Common myeloid progenitor, CD34-positive (primary cell): ENCODE results near the gene GRIK4.
"Not testable (repeated sequence)": the region's sequence is repeated elsewhere in the genome, so short reads cannot be mapped to it uniquely, and the experiment has no call there.

Experiments
- CTCF ChIA-PET: fragments of 350-600 bp; sonication (Branson Sonifier 250); formaldehyde crosslinking; loops from one replicate; lab custom pipeline; 2021; ENCODE audit warnings: antibody characterized with exemption; lab: Charles Lee
- POLR2A ChIA-PET: fragments of 350-600 bp; sonication (Branson Sonifier 250); formaldehyde crosslinking; loops from one replicate; lab custom pipeline; 2021; ENCODE audit warnings: antibody characterized with exemption; lab: Charles Lee
- DNase-seq, 3 donors: peaks; one replicate each; pipeline versions ENCODE4 v3.0.0 to v3.0.0-alpha.2; 2013
- H3K27ac ChIP-seq, 2 experiments: 1 replicate in 1 of 2; 2 replicates in 1 of 2; pipeline ENCODE4 v1.7.0; 2013; ENCODE audit warnings: inconsistent platforms in 2 of 2, low read length in 2 of 2, mild to moderate bottlenecking in 2 of 2, low read depth in 1 of 2, moderate library complexity in 1 of 2; ENCODE audit not compliant: severe bottlenecking in 2 of 2, insufficient read depth in 1 of 2, poor library complexity in 1 of 2
- H3K27me3 ChIP-seq, 5 experiments: replicated peaks in 2 of 5; 1 replicate in 3 of 5; 2 replicates in 2 of 5; pipeline versions ENCODE4 v1.6.1 to v1.7.0; 2013; ENCODE audit warnings: low read length in 4 of 5, mild to moderate bottlenecking in 2 of 5, moderate library complexity in 2 of 5, inconsistent platforms in 1 of 5; ENCODE audit not compliant: insufficient read depth in 5 of 5, control insufficient read depth in 4 of 5
- H3K36me3 ChIP-seq, 4 experiments: 1 replicate in 2 of 4; 2 replicates in 2 of 4; pipeline versions ENCODE4 v1.6.1 to v1.7.0; 2013; ENCODE audit warnings: low read length in 3 of 4, control low read depth in 1 of 4, mild to moderate bottlenecking in 1 of 4; ENCODE audit not compliant: control insufficient read depth in 4 of 4, insufficient read depth in 4 of 4
- H3K4me1 ChIP-seq, 4 experiments: 1 replicate in 3 of 4; 2 replicates in 1 of 4; pipeline versions ENCODE4 v1.6.1 to v1.7.1; 2013; ENCODE audit warnings: low read length in 3 of 4, mild to moderate bottlenecking in 3 of 4, control low read depth in 1 of 4, inconsistent platforms in 1 of 4, moderate library complexity in 1 of 4; ENCODE audit not compliant: control insufficient read depth in 4 of 4, insufficient read depth in 4 of 4; ENCODE audit errors: control extremely low read depth in 1 of 4
- H3K4me3 ChIP-seq, 7 experiments: 1 replicate in 4 of 7; 2 replicates in 3 of 7; pipeline versions ENCODE4 v1.5.1 to v1.7.0; 2013; ENCODE audit warnings: mild to moderate bottlenecking in 7 of 7, low read length in 6 of 7, moderate library complexity in 6 of 7, inconsistent platforms in 2 of 7, low read depth in 2 of 7, control low read depth in 1 of 7; ENCODE audit not compliant: insufficient read depth in 4 of 7, control insufficient read depth in 1 of 7; ENCODE audit errors: extremely low read depth in 1 of 7
- H3K9me3 ChIP-seq, 5 experiments: 1 replicate in 4 of 5; 2 replicates in 1 of 5; pipeline versions ENCODE4 v1.6.1 to v1.7.1; 2013; ENCODE audit warnings: low read length in 4 of 5, mild to moderate bottlenecking in 2 of 5, inconsistent platforms in 1 of 5, low read depth in 1 of 5, moderate library complexity in 1 of 5; ENCODE audit not compliant: control insufficient read depth in 4 of 5, insufficient read depth in 2 of 5; ENCODE audit errors: control extremely low read depth in 1 of 5
- WGBS: methylation state at CpG from one replicate; pipeline ENCODE4 v1.1.5; 2013; ENCODE audit not compliant: insufficient coverage; 5-methylcytosine and 5-hydroxymethylcytosine counted together

Gene GRIK4

GRCh38 chr11:120786206-120786735 lies 274.7 kb downstream of the GRIK4 start:
- H3K36me3 ChIP-seq: no peaks in the 10 kb centered on the region
- no peaks in the 10 kb centered on the region for H3K4me1 ChIP-seq
- H3K4me3 ChIP-seq: no peak overlapping the region
- ChIA-PET CTCF (no interaction called here), POLR2A (interaction anchor here (0.6 kb wide), 1 partner anchor 1404 kb away, joined by 3 read pairs; no protein-coding TSS in a partner anchor)
- no peak for DNase-seq
- H3K27me3 ChIP-seq: peaks cover 0 to 63% (median 4%) of the 10 kb centered on the region in 5 experiments
- 96% methylated on average over 4 of the region's 4 CpGs for WGBS
- no peak overlapping the region for H3K27ac ChIP-seq
- H3K9me3 ChIP-seq: peaks cover 0 to 2% (median 0%) of the 10 kb centered on the region in 5 experiments

GRCh38 chr11:120787224-120787623 lies 275.7 kb downstream of the GRIK4 start:
- H3K4me3 ChIP-seq, H3K27ac ChIP-seq, CTCF ChIA-PET, DNase-seq, H3K4me1 ChIP-seq, POLR2A ChIA-PET, H3K9me3 ChIP-seq, H3K36me3 ChIP-seq: not testable (repeated sequence)
- 100% methylated on average over 5 of the region's 9 CpGs for WGBS
- H3K27me3 ChIP-seq: peaks cover 0 to 68% (median 4%) of the 10 kb centered on the region in 5 experiments

DNA sequence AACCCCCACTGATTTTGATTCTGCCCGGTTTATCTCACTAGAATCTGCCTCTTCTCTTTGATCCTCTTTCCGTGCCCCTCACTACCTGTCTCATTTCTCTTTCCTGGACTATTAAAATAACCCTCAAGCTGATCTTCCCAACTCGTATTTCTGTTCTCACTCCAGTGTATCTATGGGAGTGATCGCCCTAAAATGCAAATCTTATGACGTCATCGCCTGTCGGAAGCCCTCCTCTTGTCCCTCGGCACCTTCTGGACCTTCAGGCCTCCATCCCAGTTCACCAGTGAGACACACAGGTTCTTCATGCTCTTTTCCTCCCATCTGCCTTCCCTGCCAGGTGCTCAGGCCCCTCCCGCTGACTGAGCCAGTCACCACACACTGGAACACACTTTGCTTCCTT lies 277.8 kb downstream of the GRIK4 start:
- H3K4me1 ChIP-seq: no peaks in the 10 kb centered on the region
- no peak overlapping the region for H3K27ac ChIP-seq
- peaks cover 0 to 73% (median 9%) of the 10 kb centered on the region in 5 experiments for H3K27me3 ChIP-seq
- H3K4me3 ChIP-seq: no peak overlapping the region
- POLR2A ChIA-PET: no interaction called here
- no peak for DNase-seq
- 81% methylated on average over 9 of the region's 9 CpGs for WGBS
- CTCF ChIA-PET: no interaction called here
- peaks cover 0 to 8% (median 2%) of the 10 kb centered on the region in 5 experiments for H3K9me3 ChIP-seq
- no peaks in the 10 kb centered on the region for H3K36me3 ChIP-seq

DNA sequence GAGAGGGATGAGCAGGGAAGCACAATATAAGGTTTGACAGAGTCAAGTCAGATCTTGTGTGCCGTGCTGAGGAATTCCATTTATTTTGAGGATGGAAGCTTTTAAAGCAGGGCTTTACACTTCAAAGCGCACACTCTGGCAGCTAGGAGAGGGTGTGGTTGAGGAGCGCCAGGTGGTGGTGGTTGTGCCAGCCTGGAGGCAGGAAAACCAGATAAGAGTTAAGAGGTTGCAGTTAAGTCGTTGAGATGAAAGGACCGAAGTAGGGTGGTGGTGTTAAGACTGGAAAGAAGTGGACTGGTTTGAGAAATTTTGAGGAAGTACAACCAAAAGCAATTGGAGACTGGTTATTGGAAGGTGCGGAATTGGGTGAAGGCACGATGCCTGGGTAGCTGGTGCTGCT lies 280.8 kb downstream of the GRIK4 start:
- Histone ChIP-seq H3K27me3 (peaks cover 0 to 67% (median 7%) of the 10 kb centered on the region in 5 experiments), H3K4me1 (no peaks in the 10 kb centered on the region), H3K36me3 (no peaks in the 10 kb centered on the region), H3K4me3 (no peak overlapping the region), H3K9me3 (peaks cover 0 to 11% (median 2%) of the 10 kb centered on the region in 5 experiments), H3K27ac (no peak overlapping the region)
- CTCF ChIA-PET: interaction anchor here (2.4 kb wide), 1 partner anchor 10 kb away, joined by 11 read pairs; no protein-coding TSS in a partner anchor
- no peak for DNase-seq
- POLR2A ChIA-PET: no interaction called here
- WGBS: 97% methylated on average over 7 of the region's 7 CpGs

- ChIA-PET POLR2A (no interaction called here), CTCF (interaction anchor here (2.4 kb wide), 1 partner anchor 9 kb away, joined by 11 read pairs; no protein-coding TSS in a partner anchor)
- no peak for DNase-seq
- 93% methylated on average over 5 of the region's 5 CpGs for WGBS
- Histone ChIP-seq H3K36me3 (no peaks in the 10 kb centered on the region), H3K27ac (no peak overlapping the region), H3K27me3 (peaks cover 0 to 73% (median 7%) of the 10 kb centered on the region in 5 experiments), H3K4me1 (no peaks in the 10 kb centered on the region), H3K9me3 (peaks cover 0 to 11% (median 2%) of the 10 kb centered on the region in 5 experiments), H3K4me3 (no peak overlapping the region)
These were observed 281.6 kb downstream of the GRIK4 start for GRCh38 chr11:120793150-120793549.

GRCh38 chr11:120793806-120794479 lies 282.4 kb downstream of the GRIK4 start:
- Histone ChIP-seq H3K27ac (no peak overlapping the region), H3K36me3 (no peaks in the 10 kb centered on the region), H3K9me3 (peaks cover 0 to 11% (median 2%) of the 10 kb centered on the region in 5 experiments), H3K4me1 (no peaks in the 10 kb centered on the region), H3K4me3 (no peak overlapping the region), H3K27me3 (peaks cover 0 to 66% (median 7%) of the 10 kb centered on the region in 5 experiments)
- WGBS: 80% methylated on average over 14 of the region's 14 CpGs
- CTCF ChIA-PET: interaction anchor here (2.4 kb wide), 1 partner anchor 9 kb away, joined by 11 read pairs; no protein-coding TSS in a partner anchor
- POLR2A ChIA-PET: no interaction called here
- DNase-seq: no peak

DNA sequence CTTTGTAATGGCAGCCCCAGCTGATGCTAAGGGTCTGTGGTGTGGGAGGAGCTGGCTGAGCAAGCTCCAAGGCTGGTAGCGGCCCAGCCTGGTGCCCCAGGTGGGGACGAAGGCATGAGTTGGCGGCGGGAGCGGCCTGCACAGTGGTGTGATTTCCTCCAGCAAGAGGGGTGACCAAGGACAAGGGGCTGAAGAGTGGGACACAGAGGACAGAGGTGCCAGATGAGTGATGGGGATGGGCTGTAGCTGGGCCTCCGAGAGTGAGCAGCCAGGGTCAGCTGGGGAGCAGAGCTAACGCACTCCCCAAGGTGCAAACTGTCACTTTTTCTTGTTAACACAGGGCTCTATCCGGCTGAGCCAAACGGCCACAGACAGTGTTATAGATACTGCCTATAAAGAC lies 283.2 kb downstream of the GRIK4 start:
- no peak overlapping the region for H3K4me3 ChIP-seq
- WGBS: 78% methylated on average over 2 of the region's 9 CpGs
- DNase-seq: no peak
- no peaks in the 10 kb centered on the region for H3K4me1 ChIP-seq
- ChIA-PET POLR2A (no interaction called here), CTCF (no interaction called here)
- H3K27me3 ChIP-seq: peaks cover 0 to 63% (median 7%) of the 10 kb centered on the region in 5 experiments
- H3K9me3 ChIP-seq: peaks cover 0 to 11% (median 2%) of the 10 kb centered on the region in 5 experiments
- H3K27ac ChIP-seq: no peak overlapping the region
- H3K36me3 ChIP-seq: no peaks in the 10 kb centered on the region
